PC-9 (cell line): ENCODE results near the gene BGLAP.

Experiments used
- CTCF ChIP-seq: fragments of 200-600 bp; sonication (generic); conservative IDR thresholded peaks from 2 replicates; pipeline ENCODE4 v1.6.1; 2017; ENCODE audit warnings: mixed run types, antibody characterized with exemption, mild to moderate bottlenecking, moderate library complexity
- EZH2 ChIP-seq: fragments of 200-600 bp; sonication (generic); IDR thresholded peaks from 2 replicates; pipeline ENCODE4 v1.8.0; 2017; ENCODE audit warnings: antibody characterized with exemption, low read depth

- no peak for TF ChIP-seq CTCF
- TF ChIP-seq EZH2 = no peak
Observed at GRCh38 chr1:156221986-156222692, 19.8 kb upstream of the BGLAP start.
